Posterior vena cava (tissue), 2 donors: ENCODE results near the gene PRR7. TPM values are rescaled to one million over a fixed set of nuclear protein-coding genes. Genes with fewer than 3 reads are reported as not detected.
A peak's percentile ranks its signal among the peaks of the same experiment; 100 is the strongest.

Source experiments
- DNase-seq: peaks from one replicate; pipeline ENCODE4 v3.0.0-alpha.2; 2020; ENCODE audit warnings: low spot score
- intact Hi-C, 2 donors: fragments of 100-400 bp; cut with DNase I; formaldehyde crosslinking; loops; one replicate each; pipeline versions ENCODE4 v1.14.1 to v1.14.2; 2022 to 2023
- total RNA-seq, 2 donors: library from RNA; stranded (reverse); fragmentation: NEBNext Ultra II Directional; extraction: Animal tissue kit (Norgen Biotek cat#: 25700); gene quantifications; one replicate each; pipeline ENCODE4 v1.2.1, GENCODE V29; 2021
- donor health status: DM: yes; HTN: yes; CAD: no.
- donor health status: DM: yes; HTN: yes; CAD: no.

The PRR7 gene
- total RNA-seq, 2 donors from 2014 or later = 0.79 to 2.0 TPM

DNA sequence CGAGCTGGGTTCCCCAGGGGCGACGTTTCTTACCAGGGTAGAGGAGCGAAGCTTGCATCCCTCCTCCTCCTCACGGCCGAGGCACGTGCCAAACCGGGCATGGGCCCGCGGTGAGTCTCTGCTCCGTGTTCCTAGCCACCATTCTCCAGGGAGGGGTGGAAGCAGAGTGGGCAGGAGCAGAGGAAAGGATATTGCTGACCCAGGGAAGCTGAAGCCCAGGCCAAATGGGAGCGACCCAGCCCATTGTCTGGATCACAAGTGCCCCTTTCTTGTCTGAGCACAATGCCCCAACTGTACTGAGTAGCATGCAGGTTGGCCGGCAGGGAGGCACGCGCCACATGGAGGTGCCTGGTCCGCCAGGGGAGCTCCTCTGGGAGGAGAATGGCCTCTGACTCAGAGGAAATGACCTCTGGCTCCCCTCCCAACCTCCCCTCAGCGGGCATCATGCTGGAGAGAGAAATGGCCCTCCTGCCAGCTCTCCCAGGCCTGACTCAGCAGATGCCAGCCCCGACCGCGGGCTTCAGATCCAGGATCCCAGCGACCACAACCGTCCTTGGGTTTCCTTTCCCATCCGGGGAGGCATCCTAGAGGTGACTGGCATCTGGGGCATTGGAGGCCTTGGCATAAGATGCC, 1.1 kb downstream of the PRR7 start:
- intact Hi-C loops = no loop called here
- DNase-seq = peak; percentile 87

GRCh38 chr5:177448244-177448950, 1.8 kb downstream of the PRR7 start:
- no peak for DNase-seq
- intact Hi-C loops = no loop called here

GRCh38 chr5:177449140-177450061, 2.8 kb downstream of the PRR7 start:
- intact Hi-C loops = loop anchor here (5.0 kb wide), 2 partner anchors 42 to 47 kb away; partner anchors contain the start of genes F12 (in 1 of the 2) and PFN3 (in 1 of the 2)
- no peak for DNase-seq

GRCh38 chr5:177450667-177451424, 4.2 kb downstream of the PRR7 start:
- intact Hi-C loops = loop anchor here (5.0 kb wide), 2 partner anchors 44 to 49 kb away; partner anchors contain the start of genes F12 (in 1 of the 2) and PFN3 (in 1 of the 2)
- DNase-seq = no peak

DNA sequence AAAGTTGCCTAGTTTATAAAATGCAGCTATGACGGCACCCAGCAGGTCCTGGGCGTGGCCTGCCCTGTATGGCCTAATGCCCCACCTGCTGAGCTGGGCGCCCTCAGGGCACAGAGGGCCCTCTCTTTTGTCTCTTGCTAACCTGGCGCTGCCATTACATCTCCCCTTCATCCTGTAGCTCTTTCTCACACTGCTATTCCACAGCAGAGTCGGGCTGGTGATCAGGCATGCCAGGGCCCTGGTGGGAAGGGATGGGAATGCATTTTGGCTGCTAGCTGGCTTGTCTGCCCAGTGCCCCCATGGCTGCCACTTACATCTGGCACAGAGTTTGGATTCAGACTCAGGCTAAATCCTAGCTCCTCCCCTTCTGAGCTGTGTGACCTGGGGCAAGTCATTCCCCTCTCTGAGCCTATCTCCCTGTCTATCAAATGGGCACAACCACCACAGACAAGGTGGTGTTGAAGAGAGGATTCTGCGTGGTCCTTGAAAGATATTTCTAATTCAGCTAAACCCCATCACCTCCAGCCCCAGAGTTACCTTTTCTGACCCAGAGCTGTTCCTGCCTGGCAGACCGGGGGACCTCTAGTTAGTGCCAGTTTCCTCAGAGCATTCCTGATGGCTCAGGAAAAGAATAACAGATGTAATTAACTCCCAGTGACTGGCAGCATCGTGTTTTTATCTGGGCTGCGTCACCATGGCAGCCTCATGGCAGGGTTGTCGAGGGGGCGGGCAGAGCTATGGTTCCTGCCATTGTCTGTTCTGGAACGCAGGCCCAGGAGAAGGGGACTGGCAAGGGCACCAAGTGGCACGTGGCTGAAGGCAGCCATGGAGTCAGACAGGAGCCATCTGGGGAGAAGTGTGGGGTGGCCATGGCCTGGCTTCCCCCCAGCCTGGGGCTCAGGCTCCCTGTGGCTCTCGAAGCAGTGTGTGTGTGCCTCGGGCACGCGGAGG, 6.3 kb downstream of the PRR7 start:
- intact Hi-C loops = loop anchor here (5.0 kb wide), 2 partner anchors 46 to 51 kb away; partner anchors contain the start of genes F12 (in 1 of the 2) and PFN3 (in 1 of the 2)
- no peak for DNase-seq

DNA sequence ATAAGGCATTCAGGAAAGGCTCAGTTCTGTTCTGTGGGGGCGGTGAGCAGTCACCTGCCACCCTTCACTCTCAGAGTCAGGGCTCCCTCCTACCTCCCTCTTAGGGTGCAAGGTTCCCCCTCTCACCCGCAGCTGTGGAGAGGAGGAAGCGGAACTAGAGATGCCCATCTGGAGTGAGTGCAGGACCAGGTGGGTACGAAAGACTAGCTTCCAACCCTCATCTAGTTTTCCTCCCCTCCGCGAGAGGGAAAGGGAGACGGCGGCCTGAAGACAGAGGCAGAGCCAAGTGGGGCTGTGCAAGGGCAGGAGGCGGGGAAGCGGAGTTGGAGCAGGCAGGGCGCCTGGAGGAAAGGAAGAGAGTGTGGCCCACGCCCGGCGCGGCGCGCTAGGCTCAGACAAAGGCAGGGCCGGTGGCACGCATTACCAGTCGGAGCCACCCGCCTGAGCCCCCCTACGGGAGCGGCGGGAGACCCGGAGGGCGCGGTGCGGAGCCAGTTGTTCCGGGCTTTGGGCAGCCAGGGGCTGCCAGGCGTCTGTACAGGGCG, 7.3 kb downstream of the PRR7 start:
- intact Hi-C loops = loop anchor here (5.0 kb wide), 2 partner anchors 47 to 52 kb away; partner anchors contain the start of genes F12 (in 1 of the 2) and PFN3 (in 1 of the 2)
- DNase-seq = no peak

GRCh38 chr5:177454397-177455035, 7.9 kb downstream of the PRR7 start:
- peak; percentile 98 for DNase-seq
- intact Hi-C loops = loop anchor here (5.0 kb wide), 2 partner anchors 47 to 52 kb away; partner anchors contain the start of genes F12 (in 1 of the 2) and PFN3 (in 1 of the 2)

- intact Hi-C loops = no loop called here
Measured at GRCh38 chr5:177455036-177455660, 8.5 kb downstream of the PRR7 start.

GRCh38 chr5:177455661-177456590, 9.3 kb downstream of the PRR7 start:
- intact Hi-C loops = loop anchor here in 1 of 2 donors (2.0 kb wide), 1 partner anchor 17 kb away; the partner anchor contains the start of gene DBN1

More at GRCh38 chr5:177455036-177455660, 8.5 kb downstream of the PRR7 start:
- DNase-seq = peak; percentile 91

GRCh38 chr5:177456591-177456964, 10.0 kb downstream of the PRR7 start:
- no peak for DNase-seq

More at GRCh38 chr5:177455661-177456590, 9.3 kb downstream of the PRR7 start:
- DNase-seq = peak; percentile 97

GRCh38 chr5:177456976-177457851, 10.6 kb downstream of the PRR7 start:
- peak; percentile 94 for DNase-seq
- intact Hi-C loops = loop anchor here in 1 of 2 donors (2.0 kb wide), 1 partner anchor 16 kb away; the partner anchor contains the start of gene DBN1

More at GRCh38 chr5:177456591-177456964, 10.0 kb downstream of the PRR7 start:
- intact Hi-C loops = loop anchor here in 1 of 2 donors (2.0 kb wide), 1 partner anchor 16 kb away; the partner anchor contains the start of gene DBN1

DNA sequence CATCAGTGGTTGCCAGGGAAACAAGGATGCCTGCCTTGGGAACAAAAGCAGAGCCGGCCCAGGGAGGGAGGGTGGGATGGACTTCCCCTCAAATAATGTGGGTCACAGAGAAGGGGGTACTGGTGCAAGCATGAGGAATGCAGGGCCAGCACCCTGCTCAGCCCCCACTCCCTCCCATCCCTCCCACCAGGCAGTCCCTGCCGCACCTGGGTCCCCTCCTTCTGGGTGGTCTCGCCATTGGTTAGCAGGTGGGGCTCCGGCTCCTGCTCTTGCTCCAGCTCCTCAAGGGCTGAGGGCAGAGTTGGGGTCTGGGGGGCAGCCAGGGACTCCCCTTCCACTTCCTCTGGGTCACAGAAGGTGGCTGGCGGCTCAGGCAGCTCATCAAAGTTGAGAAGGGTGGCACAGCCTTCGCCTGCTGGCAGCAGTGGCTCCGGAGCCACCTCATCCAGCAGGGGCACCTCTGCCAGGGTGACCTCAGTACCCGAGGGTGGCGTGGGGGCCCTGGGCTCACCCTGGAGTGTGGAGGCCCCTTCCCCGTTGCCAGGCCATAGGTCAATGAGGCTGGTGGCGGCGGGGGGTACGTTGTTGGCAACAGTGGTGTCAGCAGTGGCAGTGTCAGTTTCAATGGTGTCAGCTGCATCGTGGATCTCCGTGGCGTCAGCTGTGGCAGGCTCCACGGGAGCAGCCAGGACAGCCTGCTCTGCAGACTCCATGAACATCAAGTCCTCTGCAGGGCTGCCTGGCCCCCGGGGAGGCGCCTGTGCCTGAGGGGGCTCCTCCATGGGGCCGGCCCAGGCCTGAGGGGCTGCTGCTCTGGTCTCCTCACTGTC, 11.5 kb downstream of the PRR7 start:
- DNase-seq = no peak
- intact Hi-C loops = loop anchor here in 1 of 2 donors (2.0 kb wide), 1 partner anchor 15 kb away; the partner anchor contains the start of gene DBN1

DNA sequence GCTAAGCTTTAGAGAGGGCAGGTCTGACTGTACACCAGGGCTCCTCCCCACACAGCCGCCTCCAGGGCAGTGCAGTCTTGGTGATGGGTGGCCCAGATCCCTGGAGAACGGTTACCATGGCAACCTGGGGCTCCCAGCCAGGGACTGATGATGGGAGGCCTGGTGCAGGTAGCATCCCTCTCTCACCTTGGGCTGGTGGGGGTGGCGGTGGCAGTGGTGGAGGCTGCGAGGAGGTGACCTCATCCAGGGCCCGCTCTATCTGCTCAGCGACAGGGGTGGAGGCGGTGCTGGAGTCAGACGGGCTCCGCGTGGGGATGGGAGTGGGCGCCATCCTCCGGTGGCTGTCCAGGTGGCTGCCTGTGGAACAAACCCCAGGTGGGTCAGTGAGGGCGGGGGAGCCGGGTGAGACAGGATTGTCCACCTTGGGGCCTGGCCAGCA, 12.3 kb downstream of the PRR7 start:
- intact Hi-C loops = no loop called here
- no peak for DNase-seq
